HepG2 (cell line): ENCODE results near the gene PCAT6. TPM values are rescaled to one million over a fixed set of nuclear protein-coding genes. Genes with fewer than 3 reads are reported as not detected.

Experiments
- ETV6 ChIP-seq: sonication (generic); formaldehyde crosslinking; conservative IDR thresholded peaks from 2 replicates; pipeline ENCODE4 v1.4.0; 2020; ENCODE audit warnings: missing genetic modification reagents
- JUN ChIP-seq: sonication (generic); formaldehyde crosslinking; IDR thresholded peaks from 2 replicates; pipeline ENCODE4 v1.4.0; 2020; ENCODE audit warnings: mild to moderate bottlenecking, missing genetic modification reagents
- POGZ ChIP-seq: sonication (generic); formaldehyde crosslinking; IDR thresholded peaks from 2 replicates; pipeline ENCODE4 v1.4.0; 2020; ENCODE audit warnings: mild to moderate bottlenecking, missing genetic modification reagents
- RNF2 ChIP-seq: fragments of 450-650 bp; conservative IDR thresholded peaks from 2 replicates; pipeline ENCODE4 v1.6.1; 2016; ENCODE audit warnings: low read depth
- SIX1 ChIP-seq: sonication (generic); formaldehyde crosslinking; IDR thresholded peaks from 2 replicates; pipeline ENCODE4 v1.4.0; 2020; ENCODE audit warnings: missing genetic modification reagents, borderline replicate concordance
- TOE1 ChIP-seq: sonication (generic); formaldehyde crosslinking; IDR thresholded peaks from 2 replicates; pipeline ENCODE4 v1.4.0; 2020; ENCODE audit warnings: mild to moderate bottlenecking, missing genetic modification reagents
- ZNF556 ChIP-seq: sonication (generic); formaldehyde crosslinking; IDR thresholded peaks from 2 replicates; pipeline ENCODE4 v1.4.0; 2020; ENCODE audit warnings: mild to moderate bottlenecking, missing genetic modification reagents, borderline replicate concordance
- ZNF75D ChIP-seq: sonication (generic); formaldehyde crosslinking; IDR thresholded peaks from 2 replicates; pipeline ENCODE4 v1.8.1; 2023; ENCODE audit warnings: missing genetic modification reagents, mild to moderate bottlenecking, borderline replicate concordance
- ZNF816 ChIP-seq: sonication (generic); formaldehyde crosslinking; IDR thresholded peaks from 2 replicates; pipeline ENCODE4 v1.8.0; 2022; ENCODE audit warnings: missing genetic modification reagents, mild to moderate bottlenecking, borderline replicate concordance
- polyA plus RNA-seq, 8 experiments: library from polyadenylated mRNA; depleted of rRNA in 3 of 8; stranded (reverse) in 7 of 8; unstranded in 1 of 8; fragments of >200 nt; fragmentation: Illumina TruSeq in 4 of 8; extraction: Trizol in 4 of 8; gene quantifications; 2 replicates each; pipeline versions ENCODE4 v1.2.1 to v1.2.3, GENCODE V29; 2011 to 2016; ENCODE audit warnings: low read depth in 4 of 8, missing spikeins in 1 of 8, mixed read lengths in 1 of 8; ENCODE audit not compliant: insufficient read depth in 1 of 8
- total RNA-seq, 5 experiments: library from RNA; depleted of rRNA; stranded (reverse); fragments of >200 nt; fragmentation: Illumina TruSeq; extraction: Trizol; gene quantifications; 2 replicates each; pipeline ENCODE4 v1.2.3, GENCODE V29; 2016; ENCODE audit warnings: low read depth in 1 of 5
- TF ChIP-seq, protein P1 (sequence below): sonication (generic); formaldehyde crosslinking; IDR thresholded peaks from 2 replicates; pipeline ENCODE4 v1.8.0; 2022; ENCODE audit warnings: mild to moderate bottlenecking, missing genetic modification reagents, moderate library complexity
- TF ChIP-seq, protein P2 (sequence below): IDR thresholded peaks from 2 replicates; pipeline ENCODE4 v1.6.1; 2012; ENCODE audit warnings: low read length, improper control_type of control experiment
- TF ChIP-seq, protein P3 (sequence below): fragments of 450-650 bp; IDR thresholded peaks from 2 replicates; pipeline ENCODE4 v1.6.1; 2017; ENCODE audit warnings: mild to moderate bottlenecking
- TF ChIP-seq, protein P4 (sequence below): sonication (generic); formaldehyde crosslinking; IDR thresholded peaks from 2 replicates; pipeline ENCODE4 v1.9.0; 2021; ENCODE audit warnings: missing genetic modification reagents, mild to moderate bottlenecking, borderline replicate concordance
- TF ChIP-seq, protein P5 (sequence below): IDR thresholded peaks from 2 replicates; pipeline ENCODE4 v1.6.1; 2012; ENCODE audit warnings: low read depth, low read length, improper control_type of control experiment

PCAT6 gene
- total and polyA plus RNA-seq, 2 of the 13 experiments (the other 11 are each of a cell fraction or from before 2014, with no cell fraction given): 0.60 to 4.4 TPM

DNA sequence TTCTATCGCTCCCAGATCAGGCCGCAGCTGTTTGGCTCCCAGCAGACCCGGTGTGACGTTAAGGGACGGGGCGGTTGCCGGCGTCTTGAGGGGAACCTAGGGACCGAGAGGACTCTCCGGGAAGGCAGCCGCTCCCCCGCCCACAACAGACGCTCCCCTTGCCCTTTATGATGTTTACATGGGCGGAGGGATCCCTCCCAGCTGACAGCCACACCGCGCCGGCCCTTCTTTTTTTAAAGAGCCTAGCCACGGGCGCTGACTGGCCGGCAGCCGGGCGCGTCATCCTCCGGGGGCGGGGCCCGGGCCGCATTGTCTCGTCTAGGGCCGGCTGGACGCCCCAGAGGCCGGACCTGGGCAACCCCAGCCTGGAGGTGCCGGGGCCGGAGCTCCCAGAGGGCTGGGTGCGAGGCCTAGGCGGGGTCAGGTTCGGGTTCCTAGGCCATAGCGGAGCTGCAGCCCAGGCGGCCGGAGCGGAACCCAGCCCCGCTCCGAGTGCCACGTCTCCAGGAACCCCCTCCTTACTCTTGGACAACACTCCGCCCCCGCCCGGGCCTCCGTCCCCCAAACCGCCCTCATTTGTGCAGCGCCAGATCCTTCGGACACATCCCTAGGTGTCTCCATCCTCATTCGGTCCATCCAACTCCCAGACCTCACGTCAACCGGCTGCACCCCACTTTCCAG lies at the start of gene PCAT6 (continued):
- TF ChIP-seq, protein P1, sequence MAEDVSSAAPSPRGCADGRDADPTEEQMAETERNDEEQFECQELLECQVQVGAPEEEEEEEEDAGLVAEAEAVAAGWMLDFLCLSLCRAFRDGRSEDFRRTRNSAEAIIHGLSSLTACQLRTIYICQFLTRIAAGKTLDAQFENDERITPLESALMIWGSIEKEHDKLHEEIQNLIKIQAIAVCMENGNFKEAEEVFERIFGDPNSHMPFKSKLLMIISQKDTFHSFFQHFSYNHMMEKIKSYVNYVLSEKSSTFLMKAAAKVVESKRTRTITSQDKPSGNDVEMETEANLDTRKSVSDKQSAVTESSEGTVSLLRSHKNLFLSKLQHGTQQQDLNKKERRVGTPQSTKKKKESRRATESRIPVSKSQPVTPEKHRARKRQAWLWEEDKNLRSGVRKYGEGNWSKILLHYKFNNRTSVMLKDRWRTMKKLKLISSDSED (CRISPR knock-in tag): no peak
- TF ChIP-seq, protein P2, sequence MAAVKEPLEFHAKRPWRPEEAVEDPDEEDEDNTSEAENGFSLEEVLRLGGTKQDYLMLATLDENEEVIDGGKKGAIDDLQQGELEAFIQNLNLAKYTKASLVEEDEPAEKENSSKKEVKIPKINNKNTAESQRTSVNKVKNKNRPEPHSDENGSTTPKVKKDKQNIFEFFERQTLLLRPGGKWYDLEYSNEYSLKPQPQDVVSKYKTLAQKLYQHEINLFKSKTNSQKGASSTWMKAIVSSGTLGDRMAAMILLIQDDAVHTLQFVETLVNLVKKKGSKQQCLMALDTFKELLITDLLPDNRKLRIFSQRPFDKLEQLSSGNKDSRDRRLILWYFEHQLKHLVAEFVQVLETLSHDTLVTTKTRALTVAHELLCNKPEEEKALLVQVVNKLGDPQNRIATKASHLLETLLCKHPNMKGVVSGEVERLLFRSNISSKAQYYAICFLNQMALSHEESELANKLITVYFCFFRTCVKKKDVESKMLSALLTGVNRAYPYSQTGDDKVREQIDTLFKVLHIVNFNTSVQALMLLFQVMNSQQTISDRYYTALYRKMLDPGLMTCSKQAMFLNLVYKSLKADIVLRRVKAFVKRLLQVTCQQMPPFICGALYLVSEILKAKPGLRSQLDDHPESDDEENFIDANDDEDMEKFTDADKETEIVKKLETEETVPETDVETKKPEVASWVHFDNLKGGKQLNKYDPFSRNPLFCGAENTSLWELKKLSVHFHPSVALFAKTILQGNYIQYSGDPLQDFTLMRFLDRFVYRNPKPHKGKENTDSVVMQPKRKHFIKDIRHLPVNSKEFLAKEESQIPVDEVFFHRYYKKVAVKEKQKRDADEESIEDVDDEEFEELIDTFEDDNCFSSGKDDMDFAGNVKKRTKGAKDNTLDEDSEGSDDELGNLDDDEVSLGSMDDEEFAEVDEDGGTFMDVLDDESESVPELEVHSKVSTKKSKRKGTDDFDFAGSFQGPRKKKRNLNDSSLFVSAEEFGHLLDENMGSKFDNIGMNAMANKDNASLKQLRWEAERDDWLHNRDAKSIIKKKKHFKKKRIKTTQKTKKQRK: no peak
- TF ChIP-seq POGZ (CRISPR knock-in tag) (peak; percentile 88), TOE1 (CRISPR knock-in tag) (no peak), RNF2 (no peak), JUN (no peak), SIX1 (CRISPR knock-in tag) (0 out of 2 replicates have a peak, but pooled peaks have one; percentile 31), ZNF556 (CRISPR knock-in tag) (no peak), ZNF816 (CRISPR knock-in tag) (no peak; the same call in 1 of the 2 replicates), ETV6 (CRISPR knock-in tag) (0 out of 2 replicates have a peak, but pooled peaks have one; percentile 34), ZNF75D (CRISPR knock-in tag) (no peak)
- TF ChIP-seq, protein P3, sequence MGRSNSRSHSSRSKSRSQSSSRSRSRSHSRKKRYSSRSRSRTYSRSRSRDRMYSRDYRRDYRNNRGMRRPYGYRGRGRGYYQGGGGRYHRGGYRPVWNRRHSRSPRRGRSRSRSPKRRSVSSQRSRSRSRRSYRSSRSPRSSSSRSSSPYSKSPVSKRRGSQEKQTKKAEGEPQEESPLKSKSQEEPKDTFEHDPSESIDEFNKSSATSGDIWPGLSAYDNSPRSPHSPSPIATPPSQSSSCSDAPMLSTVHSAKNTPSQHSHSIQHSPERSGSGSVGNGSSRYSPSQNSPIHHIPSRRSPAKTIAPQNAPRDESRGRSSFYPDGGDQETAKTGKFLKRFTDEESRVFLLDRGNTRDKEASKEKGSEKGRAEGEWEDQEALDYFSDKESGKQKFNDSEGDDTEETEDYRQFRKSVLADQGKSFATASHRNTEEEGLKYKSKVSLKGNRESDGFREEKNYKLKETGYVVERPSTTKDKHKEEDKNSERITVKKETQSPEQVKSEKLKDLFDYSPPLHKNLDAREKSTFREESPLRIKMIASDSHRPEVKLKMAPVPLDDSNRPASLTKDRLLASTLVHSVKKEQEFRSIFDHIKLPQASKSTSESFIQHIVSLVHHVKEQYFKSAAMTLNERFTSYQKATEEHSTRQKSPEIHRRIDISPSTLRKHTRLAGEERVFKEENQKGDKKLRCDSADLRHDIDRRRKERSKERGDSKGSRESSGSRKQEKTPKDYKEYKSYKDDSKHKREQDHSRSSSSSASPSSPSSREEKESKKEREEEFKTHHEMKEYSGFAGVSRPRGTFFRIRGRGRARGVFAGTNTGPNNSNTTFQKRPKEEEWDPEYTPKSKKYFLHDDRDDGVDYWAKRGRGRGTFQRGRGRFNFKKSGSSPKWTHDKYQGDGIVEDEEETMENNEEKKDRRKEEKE: no peak
- TF ChIP-seq, protein P4, sequence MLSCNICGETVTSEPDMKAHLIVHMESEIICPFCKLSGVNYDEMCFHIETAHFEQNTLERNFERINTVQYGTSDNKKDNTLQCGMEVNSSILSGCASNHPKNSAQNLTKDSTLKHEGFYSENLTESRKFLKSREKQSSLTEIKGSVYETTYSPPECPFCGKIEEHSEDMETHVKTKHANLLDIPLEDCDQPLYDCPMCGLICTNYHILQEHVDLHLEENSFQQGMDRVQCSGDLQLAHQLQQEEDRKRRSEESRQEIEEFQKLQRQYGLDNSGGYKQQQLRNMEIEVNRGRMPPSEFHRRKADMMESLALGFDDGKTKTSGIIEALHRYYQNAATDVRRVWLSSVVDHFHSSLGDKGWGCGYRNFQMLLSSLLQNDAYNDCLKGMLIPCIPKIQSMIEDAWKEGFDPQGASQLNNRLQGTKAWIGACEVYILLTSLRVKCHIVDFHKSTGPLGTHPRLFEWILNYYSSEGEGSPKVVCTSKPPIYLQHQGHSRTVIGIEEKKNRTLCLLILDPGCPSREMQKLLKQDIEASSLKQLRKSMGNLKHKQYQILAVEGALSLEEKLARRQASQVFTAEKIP (CRISPR knock-in tag): no peak
- TF ChIP-seq, protein P5, sequence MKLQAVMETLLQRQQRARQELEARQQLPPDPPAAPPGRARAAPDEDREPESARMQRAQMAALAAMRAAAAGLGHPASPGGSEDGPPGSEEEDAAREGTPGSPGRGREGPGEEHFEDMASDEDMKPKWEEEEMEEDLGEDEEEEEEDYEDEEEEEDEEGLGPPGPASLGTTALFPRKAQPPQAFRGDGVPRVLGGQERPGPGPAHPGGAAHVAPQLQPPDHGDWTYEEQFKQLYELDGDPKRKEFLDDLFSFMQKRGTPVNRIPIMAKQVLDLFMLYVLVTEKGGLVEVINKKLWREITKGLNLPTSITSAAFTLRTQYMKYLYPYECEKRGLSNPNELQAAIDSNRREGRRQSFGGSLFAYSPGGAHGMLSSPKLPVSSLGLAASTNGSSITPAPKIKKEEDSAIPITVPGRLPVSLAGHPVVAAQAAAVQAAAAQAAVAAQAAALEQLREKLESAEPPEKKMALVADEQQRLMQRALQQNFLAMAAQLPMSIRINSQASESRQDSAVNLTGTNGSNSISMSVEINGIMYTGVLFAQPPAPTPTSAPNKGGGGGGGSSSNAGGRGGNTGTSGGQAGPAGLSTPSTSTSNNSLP: no peak
